B cell (primary cell): ENCODE measurements around the gene LNPK. TPM values are rescaled to one million over a fixed set of nuclear protein-coding genes. Genes with fewer than 3 reads are reported as not detected.

Experiments
- ATAC-seq: fragments of 200-7000 bp; cut with Tn5 transposase; one replicate; pipeline ENCODE4 v1.10.0; 2021; ENCODE audit warnings: low read depth, mild to moderate bottlenecking, moderate number of reproducible peaks, moderate library complexity
- CTCF ChIA-PET: fragments of 350-600 bp; sonication (Branson Sonifier 250); formaldehyde crosslinking; loops from one replicate; lab custom pipeline; 2021; ENCODE audit warnings: antibody characterized with exemption, inconsistent platforms; lab: Charles Lee
- POLR2A ChIA-PET: fragments of 350-600 bp; sonication (Branson Sonifier 250); formaldehyde crosslinking; loops from one replicate; lab custom pipeline; 2021; ENCODE audit warnings: antibody characterized with exemption; lab: Charles Lee
- DNase-seq: peaks from one replicate; pipeline ENCODE4 v3.0.0; 2013
- H2AFZ ChIP-seq: 2 replicates; pipeline ENCODE4 v1.6.1; 2012; ENCODE audit warnings: mild to moderate bottlenecking, low read depth, low read length; ENCODE audit not compliant: insufficient read depth, poor library complexity, severe bottlenecking
- H3K27ac ChIP-seq, 2 donors: 1 replicate in 1 of 2; 2 replicates in 1 of 2; pipeline ENCODE4 v1.5.1; 2012 to 2013; ENCODE audit warnings: low read length in 2 of 2, mild to moderate bottlenecking in 2 of 2, moderate library complexity in 1 of 2
- H3K27me3 ChIP-seq, 4 experiments: fragments of 200-600 bp in 1 of 4; sonication (generic) in 1 of 4; replicated peaks in 1 of 4; 1 replicate in 2 of 4; 2 replicates in 2 of 4; pipeline versions ENCODE4 v1.6.1 to v1.7.0; 2013 to 2016; ENCODE audit warnings: low read length in 3 of 4, mild to moderate bottlenecking in 2 of 4, mixed read lengths in 1 of 4, moderate library complexity in 1 of 4; ENCODE audit not compliant: insufficient read depth in 4 of 4, control insufficient read depth in 3 of 4; ENCODE audit errors: control extremely low read depth in 1 of 4
- H3K36me3 ChIP-seq, 2 experiments: replicated peaks in 1 of 2; 1 replicate in 1 of 2; 2 replicates in 1 of 2; pipeline versions ENCODE4 v1.6.1 to v1.7.1; 2013; ENCODE audit warnings: low read length in 1 of 2; ENCODE audit not compliant: insufficient read depth in 2 of 2, control insufficient read depth in 1 of 2; ENCODE audit errors: control extremely low read depth in 1 of 2, extremely low read depth in 1 of 2
- H3K4me1 ChIP-seq, 2 donors: fragments of 200-600 bp in 1 of 2; sonication (generic) in 1 of 2; 1 replicate in 1 of 2; 2 replicates in 1 of 2; pipeline versions ENCODE4 v1.5.1 to v1.6.1; 2013 to 2017; ENCODE audit warnings: low read length in 2 of 2; ENCODE audit not compliant: control insufficient read depth in 2 of 2, insufficient read depth in 2 of 2
- H3K4me2 ChIP-seq: replicated peaks from 2 replicates; pipeline ENCODE3; 2012; ENCODE audit warnings: mild to moderate bottlenecking, low read depth, low read length; ENCODE audit not compliant: poor library complexity, severe bottlenecking
- H3K4me3 ChIP-seq, 5 experiments: fragments of 200-600 bp in 1 of 5; sonication (generic) in 1 of 5; 1 replicate in 3 of 5; 2 replicates in 2 of 5; pipeline versions ENCODE4 v1.5.1 to v1.7.0; 2011 to 2016; ENCODE audit warnings: low read length in 4 of 5, mild to moderate bottlenecking in 4 of 5, low read depth in 2 of 5, control low read depth in 1 of 5, moderate library complexity in 1 of 5; ENCODE audit not compliant: insufficient read depth in 1 of 5; ENCODE audit errors: control extremely low read depth in 1 of 5, extremely low read depth in 1 of 5
- H3K79me2 ChIP-seq: fragments of 200-600 bp; sonication (generic); one replicate; pipeline ENCODE4 v1.6.0; 2016; ENCODE audit warnings: low read length; ENCODE audit not compliant: control insufficient read depth, insufficient read depth
- H3K9ac ChIP-seq: fragments of 200-600 bp; sonication (generic); 2 replicates; pipeline ENCODE4 v1.6.1; 2017; ENCODE audit warnings: mild to moderate bottlenecking, low read length, moderate library complexity
- H3K9me3 ChIP-seq, 3 donors: one replicate each; pipeline versions ENCODE4 v1.6.1 to v1.7.1; 2013; ENCODE audit warnings: low read length in 2 of 3; ENCODE audit not compliant: control insufficient read depth in 2 of 3, insufficient read depth in 1 of 3; ENCODE audit errors: control extremely low read depth in 1 of 3
- H4K20me1 ChIP-seq: 2 replicates; pipeline ENCODE4 v1.6.0; 2012; ENCODE audit warnings: mild to moderate bottlenecking, low read length; ENCODE audit not compliant: insufficient read depth, control insufficient read depth, poor library complexity, severe bottlenecking
- H3K27ac Mint-ChIP-seq: one replicate; pipeline ENCODE4 v1.8.0; 2021; ENCODE audit warnings: mixed read lengths
- H3K27me3 Mint-ChIP-seq: one replicate; pipeline ENCODE4 v1.8.0; 2021; ENCODE audit warnings: mixed read lengths
- H3K4me1 Mint-ChIP-seq: one replicate; pipeline ENCODE4 v1.8.0; 2021; ENCODE audit warnings: mixed read lengths
- H3K4me3 Mint-ChIP-seq: one replicate; pipeline ENCODE4 v1.8.0; 2021; ENCODE audit warnings: mixed read lengths
- H3K9me3 Mint-ChIP-seq: one replicate; pipeline ENCODE4 v1.8.0; 2022; ENCODE audit warnings: mixed read lengths; ENCODE audit not compliant: insufficient read depth
- CTCF ChIP-seq: fragments of 200-600 bp; IDR thresholded peaks from one replicate; pipeline ENCODE4 v1.8.0; 2022; ENCODE audit warnings: antibody characterized with exemption, mild to moderate bottlenecking
- EZH2 ChIP-seq: IDR thresholded peaks from 2 replicates; pipeline ENCODE4 v1.6.1; 2012; ENCODE audit warnings: borderline replicate concordance, low read depth, mild to moderate bottlenecking, moderate library complexity, low read length; ENCODE audit not compliant: insufficient read depth, poor library complexity, severe bottlenecking
- WGBS: methylation state at CpG from one replicate; pipeline ENCODE4 v1.1.5; 2013; ENCODE audit warnings: missing lambda C conversion rate; ENCODE audit not compliant: insufficient coverage; 5-methylcytosine and 5-hydroxymethylcytosine counted together
- intact Hi-C: fragments of 100-400 bp; cut with micrococcal nuclease; formaldehyde crosslinking; loops from one replicate; pipeline ENCODE4 v1.10.0; 2022
- polyA plus RNA-seq: library from polyadenylated mRNA; depleted of rRNA; stranded (reverse); fragments of >200 nt; gene quantifications from 2 replicates; pipeline ENCODE4 v1.2.3, GENCODE V29; 2012
- total RNA-seq, 2 donors: library from RNA; stranded (reverse); fragments of 120-200 nt in 1 of 2; gene quantifications; 1 replicate in 1 of 2; 2 replicates in 1 of 2; pipeline versions ENCODE4 v1.2.3 to v1.2.4, GENCODE V29; 2013 to 2022

LNPK gene
- total and polyA plus RNA-seq, 2 donors (not counting 1 experiment from before 2014, with no cell fraction given), result 3.2 to 15.9 TPM

DNA sequence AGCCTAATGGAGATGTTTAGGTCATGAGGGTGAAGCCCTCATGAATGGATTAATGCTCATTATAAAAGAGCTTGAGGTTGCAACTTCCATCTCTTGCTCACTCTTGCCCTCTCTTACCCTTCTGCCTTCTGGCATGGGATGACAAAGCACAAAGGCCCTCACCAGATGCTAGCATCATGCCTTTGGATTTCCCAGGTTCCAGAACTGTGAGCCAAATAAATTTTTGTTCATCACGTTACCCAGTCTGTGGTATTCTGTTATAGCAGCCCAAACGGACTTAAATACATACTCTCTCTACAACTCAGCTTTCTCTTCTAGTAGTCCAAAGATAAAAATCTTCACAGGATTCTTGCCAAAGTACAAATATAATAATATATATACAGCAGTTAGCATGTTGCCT, 75.8 kb downstream of the LNPK start:
- Histone ChIP-seq H3K27ac (no peak overlapping the region), H3K9ac (no peak overlapping the region), H4K20me1 (no peaks in the 10 kb centered on the region), H3K4me2 (no peak overlapping the region), H3K27me3 (no peaks in the 10 kb centered on the region), H3K4me1 (no peaks in the 10 kb centered on the region), H2AFZ (no peak overlapping the region), H3K36me3 (peaks cover 0 to 8% of the 10 kb centered on the region in 2 experiments), H3K9me3 (no peaks in the 10 kb centered on the region), H3K4me3 (no peak overlapping the region), H3K79me2 (no peaks in the 10 kb centered on the region)
- no peak overlapping the region for H3K27ac Mint-ChIP-seq
- H3K4me3 Mint-ChIP-seq, result no peak overlapping the region
- CTCF ChIA-PET, result no interaction called here
- ATAC-seq, result no peak
- no peaks in the 10 kb centered on the region for H3K4me1 Mint-ChIP-seq
- TF ChIP-seq CTCF (no peak), EZH2 (no peak)
- DNase-seq, result no peak
- no peaks in the 10 kb centered on the region for H3K9me3 Mint-ChIP-seq
- POLR2A ChIA-PET, result no interaction called here
- H3K27me3 Mint-ChIP-seq, result no peaks in the 10 kb centered on the region
- intact Hi-C loops, result no loop called here
- WGBS, result 100% methylated on average over 1 of the region's 2 CpGs

- intact Hi-C loops, result no loop called here
- 100% methylated on average over 1 of the region's 2 CpGs for WGBS
- H2AFZ ChIP-seq, result no peak overlapping the region
- no peaks in the 10 kb centered on the region for H3K27me3 ChIP-seq
- H3K36me3 ChIP-seq, result peaks cover 0 to 2% of the 10 kb centered on the region in 2 experiments
- no peak overlapping the region for H3K9ac ChIP-seq
- H3K27me3 Mint-ChIP-seq, result no peaks in the 10 kb centered on the region
- no peaks in the 10 kb centered on the region for H4K20me1 ChIP-seq
- no peak overlapping the region for H3K4me3 ChIP-seq
- H3K4me1 Mint-ChIP-seq, result no peaks in the 10 kb centered on the region
- TF ChIP-seq CTCF (no peak), EZH2 (no peak)
- no peaks in the 10 kb centered on the region for H3K9me3 ChIP-seq
- CTCF ChIA-PET, result no interaction called here
- no peak overlapping the region for H3K27ac Mint-ChIP-seq
- H3K4me2 ChIP-seq, result no peak overlapping the region
- no peak overlapping the region for H3K27ac ChIP-seq
- ATAC-seq, result no peak
- H3K79me2 ChIP-seq, result no peaks in the 10 kb centered on the region
- POLR2A ChIA-PET, result no interaction called here
- no peak overlapping the region for H3K4me3 Mint-ChIP-seq
- DNase-seq, result no peak
- H3K9me3 Mint-ChIP-seq, result no peaks in the 10 kb centered on the region
- H3K4me1 ChIP-seq, result no peaks in the 10 kb centered on the region
Measured at GRCh38 chr2:175922160-175922559, 79.9 kb downstream of the LNPK start.
